ENCODE measurements around the gene ATP9B.

GRCh38 chr18:79320216-79320850, 251.1 kb downstream of the ATP9B start:
- TF ChIP-seq CTCF (conservative IDR thresholded peaks at IDR 0.05) (no peak), ZFX (IDR thresholded peaks at IDR 0.05) (no peak)
